Choroid plexus epithelial cell (primary cell): ENCODE measurements around the gene P2RY4.

Source experiments
- DNase-seq: peaks from one replicate; pipeline ENCODE4 v3.0.0-alpha.2; 2010; ENCODE audit warnings: low read depth
- H3K4me3 ChIP-seq: 2 replicates; pipeline ENCODE4 v1.5.1; 2011; ENCODE audit warnings: low read depth, mild to moderate bottlenecking, control low read depth, low read length, moderate library complexity
- TF ChIP-seq, protein P1 (sequence below): conservative IDR thresholded peaks from 2 replicates; pipeline ENCODE4 v1.5.1; 2011; ENCODE audit warnings: low read depth, mild to moderate bottlenecking, control low read depth, inconsistent platforms, low read length, moderate library complexity

Gene P2RY4

GRCh38 chrX:70257423-70258288, 2.3 kb downstream of the P2RY4 start:
- no peak overlapping the region for H3K4me3 ChIP-seq
- TF ChIP-seq, protein P1, sequence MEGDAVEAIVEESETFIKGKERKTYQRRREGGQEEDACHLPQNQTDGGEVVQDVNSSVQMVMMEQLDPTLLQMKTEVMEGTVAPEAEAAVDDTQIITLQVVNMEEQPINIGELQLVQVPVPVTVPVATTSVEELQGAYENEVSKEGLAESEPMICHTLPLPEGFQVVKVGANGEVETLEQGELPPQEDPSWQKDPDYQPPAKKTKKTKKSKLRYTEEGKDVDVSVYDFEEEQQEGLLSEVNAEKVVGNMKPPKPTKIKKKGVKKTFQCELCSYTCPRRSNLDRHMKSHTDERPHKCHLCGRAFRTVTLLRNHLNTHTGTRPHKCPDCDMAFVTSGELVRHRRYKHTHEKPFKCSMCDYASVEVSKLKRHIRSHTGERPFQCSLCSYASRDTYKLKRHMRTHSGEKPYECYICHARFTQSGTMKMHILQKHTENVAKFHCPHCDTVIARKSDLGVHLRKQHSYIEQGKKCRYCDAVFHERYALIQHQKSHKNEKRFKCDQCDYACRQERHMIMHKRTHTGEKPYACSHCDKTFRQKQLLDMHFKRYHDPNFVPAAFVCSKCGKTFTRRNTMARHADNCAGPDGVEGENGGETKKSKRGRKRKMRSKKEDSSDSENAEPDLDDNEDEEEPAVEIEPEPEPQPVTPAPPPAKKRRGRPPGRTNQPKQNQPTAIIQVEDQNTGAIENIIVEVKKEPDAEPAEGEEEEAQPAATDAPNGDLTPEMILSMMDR = no peak

DNA sequence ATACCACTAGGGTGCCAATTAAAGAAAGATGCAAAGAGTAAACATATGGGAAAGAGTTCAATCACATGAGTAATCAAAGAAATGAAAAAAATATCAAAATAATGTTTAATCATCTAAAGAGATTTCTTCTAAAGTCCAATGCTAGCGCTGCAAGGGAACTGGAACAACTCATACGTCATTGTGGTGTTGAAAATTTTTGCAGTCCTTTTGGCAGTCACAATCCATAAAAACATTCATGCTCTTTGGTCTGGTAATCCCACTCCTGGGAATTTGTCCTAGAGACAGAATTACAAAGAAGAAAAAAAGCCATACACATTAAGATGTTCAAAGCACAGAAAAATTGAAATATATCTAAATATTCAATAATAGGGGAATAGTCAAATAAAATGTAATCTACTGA, 4.6 kb downstream of the P2RY4 start:
- TF ChIP-seq, protein P1 = no peak
- H3K4me3 ChIP-seq = no peak overlapping the region
- DNase-seq = no peak

More at GRCh38 chrX:70257423-70258288, 2.3 kb downstream of the P2RY4 start:
- no peak for DNase-seq

DNA sequence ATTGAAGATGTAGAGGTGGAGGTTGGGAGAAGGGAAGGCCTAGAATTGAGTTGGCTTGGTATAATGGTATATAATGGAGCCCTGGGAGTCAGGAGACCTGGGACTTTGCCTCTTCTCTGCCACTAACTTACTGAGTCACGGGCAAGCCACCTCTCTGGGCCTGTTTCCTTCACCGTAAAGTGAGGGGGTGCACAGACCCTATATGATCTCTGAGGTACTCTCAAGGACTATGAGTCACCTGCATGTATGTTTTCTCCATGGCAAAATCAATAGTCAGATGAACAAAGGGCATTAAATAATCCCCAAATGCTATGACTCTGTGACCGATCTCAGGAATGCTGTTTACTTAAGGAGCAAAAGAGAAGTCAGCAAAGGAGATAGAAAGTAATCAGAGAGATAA, 5.1 kb downstream of the P2RY4 start:
- no peak overlapping the region for H3K4me3 ChIP-seq
- TF ChIP-seq, protein P1 = no peak
- DNase-seq = no peak

- DNase-seq = no peak
Observed at GRCh38 chrX:70254063-70254400, 6.0 kb downstream of the P2RY4 start.

DNA sequence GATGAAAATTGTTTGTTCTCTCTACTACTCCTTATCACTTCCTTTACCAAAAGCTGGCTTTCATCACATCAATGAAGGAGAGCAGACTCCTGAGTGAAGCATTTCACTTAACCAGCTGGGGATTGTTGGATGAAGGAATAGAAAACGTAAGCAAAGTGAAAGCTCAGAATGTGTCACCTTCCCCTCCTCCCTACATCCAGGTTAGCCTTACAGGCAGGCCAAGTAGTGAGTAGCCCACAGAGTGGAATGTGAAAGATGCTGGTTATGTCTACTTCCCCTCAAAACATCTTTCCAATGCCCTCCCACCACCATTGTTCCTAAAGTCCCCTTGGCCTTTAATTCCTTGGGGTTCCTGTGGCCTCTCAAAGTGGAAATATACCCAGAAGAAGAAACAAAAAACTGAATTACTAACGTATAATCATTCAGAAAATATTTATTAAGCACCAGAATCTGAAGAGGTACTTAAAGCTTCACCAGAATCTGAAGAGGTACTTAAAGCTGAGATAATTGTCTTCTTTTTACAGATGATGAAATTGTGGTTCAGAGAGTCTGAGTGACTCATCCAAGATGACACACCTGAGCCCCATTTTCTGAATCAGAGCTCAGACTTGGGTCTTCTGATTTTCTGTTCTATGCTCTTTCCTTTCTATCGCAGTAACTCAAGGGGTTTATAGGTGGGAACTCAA, 6.5 kb downstream of the P2RY4 start:
- DNase-seq = no peak
- no peak overlapping the region for H3K4me3 ChIP-seq
- TF ChIP-seq, protein P1 = no peak

More at GRCh38 chrX:70254063-70254400, 6.0 kb downstream of the P2RY4 start:
- TF ChIP-seq, protein P1 = no peak
- no peak overlapping the region for H3K4me3 ChIP-seq

DNA sequence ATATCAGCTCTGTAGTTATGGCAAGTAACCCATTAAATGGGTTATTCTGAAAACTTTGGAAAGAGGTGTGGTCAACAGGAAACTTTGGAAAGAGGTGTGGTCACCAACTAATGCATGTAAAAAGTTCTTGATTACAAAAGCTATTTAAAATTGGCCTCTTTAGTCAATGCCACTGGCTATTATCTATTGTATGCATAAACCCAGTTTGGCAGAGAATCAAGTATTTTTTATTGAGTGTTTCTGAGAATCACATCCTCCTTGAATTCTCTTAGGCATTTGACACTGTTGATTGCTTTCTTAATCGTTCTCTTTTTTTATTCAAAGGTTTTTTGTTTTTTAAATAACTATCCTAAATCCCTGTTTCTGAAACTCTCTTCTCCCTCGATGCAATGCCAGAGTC, 7.5 kb downstream of the P2RY4 start:
- no peak overlapping the region for H3K4me3 ChIP-seq
- DNase-seq = no peak
- TF ChIP-seq, protein P1 = no peak
